PC-9 (cell line): ENCODE measurements around the gene TUBA4A.

Experiments
- CTCF ChIP-seq: fragments of 200-600 bp; sonication (generic); conservative IDR thresholded peaks from 2 replicates; pipeline ENCODE4 v1.6.1; 2017; ENCODE audit warnings: mixed run types, antibody characterized with exemption, mild to moderate bottlenecking, moderate library complexity
- EZH2 ChIP-seq: fragments of 200-600 bp; sonication (generic); IDR thresholded peaks from 2 replicates; pipeline ENCODE4 v1.8.0; 2017; ENCODE audit warnings: antibody characterized with exemption, low read depth

GRCh38 chr2:219251656-219252055 lies 2.1 kb downstream of the TUBA4A start:
- no peak for TF ChIP-seq CTCF
- TF ChIP-seq EZH2, result no peak
